A549 (cell line): ENCODE results near the gene TTC24. TPM values are rescaled to one million over a fixed set of nuclear protein-coding genes. Genes with fewer than 3 reads are reported as not detected.

Source experiments
- ATAC-seq, 2 experiments: fragments of 200-7000 bp in 1 of 2; fragments of >200 bp in 1 of 2; cut with Nextera tagmentation in 1 of 2; cut with Tn5 transposase in 1 of 2; 3 replicates each; pipeline versions ENCODE4 v1.8.0 to v1.9.1; 2018 to 2020; ENCODE audit warnings: mild to moderate bottlenecking in 1 of 2, moderate library complexity in 1 of 2
- CTCF ChIA-PET: fragments of 300-600 bp; sonication (Branson Sonifier 250); formaldehyde crosslinking; extraction: SDS; loops from one replicate; lab custom pipeline; 2021; ENCODE audit warnings: antibody characterized with exemption, inconsistent platforms; lab: Yijun Ruan, JAX
- POLR2A ChIA-PET: fragments of 350-600 bp; formaldehyde crosslinking; extraction: SDS; loops from one replicate; lab custom pipeline; 2021; ENCODE audit warnings: antibody characterized with exemption, inconsistent platforms; lab: Yijun Ruan, JAX
- DNase-seq, 2 experiments: peaks; one replicate each; pipeline versions ENCODE4 v3.0.0 to v3.0.0-alpha.2; 2011 to 2016; ENCODE audit warnings: low read depth in 1 of 2, low spot score in 1 of 2
- FAIRE-seq: peaks from 2 replicates; lab custom pipeline; 2011; peaks lifted over from hg19 to GRCh38; lab: Jason Lieb, UNC
- H3K27ac ChIP-seq, 2 experiments: fragments of >200 bp; sonication (Bioruptor Twin); formaldehyde crosslinking; 3 replicates each; pipeline ENCODE4 v1.5.1; 2016 to 2017
- H3K4me1 ChIP-seq: fragments of >200 bp; sonication (Bioruptor Twin); formaldehyde crosslinking; 3 replicates; pipeline ENCODE4 v1.6.1; 2016
- H3K4me2 ChIP-seq: fragments of >200 bp; sonication (Bioruptor Twin); formaldehyde crosslinking; 3 replicates; pipeline ENCODE4 v1.6.1; 2016
- H3K4me3 ChIP-seq: fragments of >200 bp; sonication (Bioruptor Twin); formaldehyde crosslinking; 3 replicates; pipeline ENCODE4 v1.5.1; 2016
- H3K9me3 ChIP-seq: fragments of >200 bp; sonication (Bioruptor Twin); formaldehyde crosslinking; 3 replicates; pipeline ENCODE4 v1.6.1; 2016
- ATOH8 ChIP-seq: fragments of 250-450 bp; sonication (Bioruptor Pico); IDR thresholded peaks from 2 replicates; pipeline ENCODE4 v1.5.0; 2020; ENCODE audit warnings: low read depth, mild to moderate bottlenecking, moderate library complexity
- BCL3 ChIP-seq: fragments of >200 bp; sonication (Bioruptor Twin); formaldehyde crosslinking; IDR thresholded peaks from 3 replicates; pipeline ENCODE4 v1.6.1; 2016
- CHD2 ChIP-seq: fragments of 150-350 bp; IDR thresholded peaks from 2 replicates; pipeline ENCODE4 v1.6.1; 2014; ENCODE audit warnings: low read length; ENCODE audit not compliant: partially characterized antibody
- CHD4 ChIP-seq: fragments of 200-600 bp; sonication (generic); IDR thresholded peaks from 2 replicates; pipeline ENCODE4 v1.6.1; 2016; ENCODE audit warnings: antibody characterized with exemption, mild to moderate bottlenecking, borderline replicate concordance
- CTCF ChIP-seq: fragments of >200 bp; sonication (Bioruptor Twin); formaldehyde crosslinking; IDR thresholded peaks from 3 replicates; pipeline ENCODE4 v1.5.1; 2016
- ELK1 ChIP-seq: fragments of 150-350 bp; IDR thresholded peaks from 2 replicates; pipeline ENCODE4 v1.6.1; 2014; ENCODE audit warnings: low read depth, mild to moderate bottlenecking, low read length
- EP300 ChIP-seq, 2 experiments: fragments of >200 bp; sonication (Bioruptor Twin); formaldehyde crosslinking; IDR thresholded peaks; 2 replicates in 1 of 2; 3 replicates in 1 of 2; pipeline ENCODE4 v1.6.1; 2016 to 2017
- FOSB ChIP-seq: fragments of 250-450 bp; sonication (Bioruptor Pico); IDR thresholded peaks from 2 replicates; pipeline ENCODE4 v1.5.0; 2020; ENCODE audit warnings: mild to moderate bottlenecking, moderate library complexity
- FOXS1 ChIP-seq: fragments of 250-450 bp; sonication (Bioruptor Pico); IDR thresholded peaks from 2 replicates; pipeline ENCODE4 v1.5.0; 2020; ENCODE audit warnings: mild to moderate bottlenecking, moderate library complexity
- HES2 ChIP-seq: fragments of >200 bp; sonication (Bioruptor Twin); formaldehyde crosslinking; IDR thresholded peaks from 2 replicates; pipeline ENCODE4 v1.6.1; 2016
- HEYL ChIP-seq: fragments of 250-450 bp; sonication (Bioruptor Pico); IDR thresholded peaks from 2 replicates; pipeline ENCODE4 v1.8.0; 2021; ENCODE audit warnings: mild to moderate bottlenecking, moderate library complexity
- MAFK ChIP-seq: fragments of 450-650 bp; IDR thresholded peaks from 2 replicates; pipeline ENCODE4 v1.6.1; 2014; ENCODE audit not compliant: partially characterized antibody
- MYC ChIP-seq: IDR thresholded peaks from 2 replicates; pipeline ENCODE4 v1.6.1; 2012; ENCODE audit warnings: mild to moderate bottlenecking, inconsistent platforms, low read length, improper control_type of control experiment, borderline replicate concordance
- NPAS2 ChIP-seq: fragments of 250-450 bp; sonication (Bioruptor Pico); IDR thresholded peaks from 2 replicates; pipeline ENCODE4 v1.8.0; 2022; ENCODE audit warnings: mild to moderate bottlenecking, moderate library complexity, borderline replicate concordance
- NR3C1 ChIP-seq: fragments of >200 bp; sonication (Bioruptor Twin); formaldehyde crosslinking; IDR thresholded peaks from 3 replicates; pipeline ENCODE4 v1.6.1; 2017
- POLR2A ChIP-seq: IDR thresholded peaks from 2 replicates; pipeline ENCODE4 v1.6.1; 2012; ENCODE audit warnings: mild to moderate bottlenecking, low read length
- SMC3 ChIP-seq: fragments of >200 bp; sonication (Bioruptor Twin); formaldehyde crosslinking; IDR thresholded peaks from 3 replicates; pipeline ENCODE4 v1.6.1; 2018; ENCODE audit warnings: inconsistent platforms
- ZC3H11A ChIP-seq: fragments of 450-650 bp; IDR thresholded peaks from 2 replicates; pipeline ENCODE4 v1.6.1; 2014; ENCODE audit warnings: antibody characterized with exemption, mild to moderate bottlenecking
- ZNF302 ChIP-seq: fragments of 250-450 bp; sonication (Bioruptor Pico); IDR thresholded peaks from 2 replicates; pipeline ENCODE4 v1.9.0; 2021; ENCODE audit warnings: inconsistent platforms, mild to moderate bottlenecking, moderate library complexity
- WGBS: methylation state at CpG from one replicate; pipeline ENCODE4 v1.1.6; 2017; ENCODE audit errors: missing lambda C conversion rate; 5-methylcytosine and 5-hydroxymethylcytosine counted together
- polyA plus RNA-seq, 4 experiments: library from polyadenylated mRNA; depleted of rRNA in 3 of 4; stranded (reverse); fragments of >200 nt; fragmentation: RNase III in 1 of 4; extraction: RNeasy Plus Mini Kit Qiagen cat#74134 plus additional on column Dnase treatment in 1 of 4; gene quantifications; 2 replicates in 3 of 4; 3 replicates in 1 of 4; pipeline ENCODE4 v1.2.3, GENCODE V29; 2011 to 2017

The TTC24 gene
- polyA plus RNA-seq, 2 of the 4 experiments (the other 2 are of a cell fraction): not detected

- H3K4me2 ChIP-seq: no peak overlapping the region
- ChIA-PET CTCF (interaction anchor here (0.8 to 25.7 kb wide), 4 partner anchors 13 to 48 kb away, joined by 3 to 495 read pairs (median 338); partner anchors contain the start of genes BCAN and NES), POLR2A (no interaction called here)
- DNase-seq: no peak
- H3K4me3 ChIP-seq: no peak overlapping the region
- TF ChIP-seq ZC3H11A: no peak
- no peak for TF ChIP-seq EP300 (IDR thresholded peaks at IDR 0.05)
- TF ChIP-seq FOSB: no peak
- TF ChIP-seq CTCF: no peak
- no peak for TF ChIP-seq CHD2
- TF ChIP-seq ELK1: no peak
- no peak for TF ChIP-seq SMC3
- no peak for TF ChIP-seq MYC
- no peak for TF ChIP-seq MAFK
- no peak for TF ChIP-seq HES2
- TF ChIP-seq POLR2A: no peak
- no peak for TF ChIP-seq NR3C1
- no peak for TF ChIP-seq FOXS1 (CRISPR knock-in tag)
- no peak for TF ChIP-seq CHD4
- TF ChIP-seq NPAS2 (CRISPR knock-in tag): no peak
- TF ChIP-seq HEYL (CRISPR knock-in tag): no peak
- TF ChIP-seq BCL3: no peak
- no peak for TF ChIP-seq ATOH8 (CRISPR knock-in tag)
- TF ChIP-seq ZNF302 (CRISPR knock-in tag): no peak
- no peaks in the 10 kb centered on the region for H3K4me1 ChIP-seq
- no peak for FAIRE-seq
- no peaks in the 10 kb centered on the region for H3K9me3 ChIP-seq
- 57% methylated on average over 3 of the region's 3 CpGs for WGBS
- H3K27ac ChIP-seq: no peak overlapping the region
- ATAC-seq: no peak
Observed at GRCh38 chr1:156632355-156632754, 52.8 kb downstream of the TTC24 start.

Other genes with a start within 250 kb of the TTC24 start
- gene CCT3, start 241.4 kb upstream of the TTC24 start, polyA plus RNA-seq (2011; rRNA removed): 528 and 530 TPM in 2 replicates
- 804 to 909 TPM (median 824 TPM) in 3 replicates for gene CCT3, start 241.4 kb upstream of the TTC24 start, polyA plus RNA-seq (2017; fragmentation: RNase III; extraction: RNeasy Plus Mini Kit Qiagen cat#74134 plus additional on column Dnase treatment)
- gene TSACC, start 241.2 kb upstream of the TTC24 start, polyA plus RNA-seq (2011; rRNA removed): 3.9 and 4.7 TPM in 2 replicates
- 2.6 to 3.2 TPM (median 3.0 TPM) in 3 replicates for gene TSACC, start 241.2 kb upstream of the TTC24 start, polyA plus RNA-seq (2017; fragmentation: RNase III; extraction: RNeasy Plus Mini Kit Qiagen cat#74134 plus additional on column Dnase treatment)
- gene RHBG, start 210.5 kb upstream of the TTC24 start, polyA plus RNA-seq (2011; rRNA removed): 0.04 and 0.06 TPM in 2 replicates
- gene RHBG, start 210.5 kb upstream of the TTC24 start, polyA plus RNA-seq (2017; fragmentation: RNase III; extraction: RNeasy Plus Mini Kit Qiagen cat#74134 plus additional on column Dnase treatment): 0.08 TPM in 1 of 3 replicates, not detected in the others
- gene MEF2D, start 78.9 kb upstream of the TTC24 start, polyA plus RNA-seq (2011; rRNA removed): 16.8 and 20.8 TPM in 2 replicates
- gene MEF2D, start 78.9 kb upstream of the TTC24 start, polyA plus RNA-seq (2017; fragmentation: RNase III; extraction: RNeasy Plus Mini Kit Qiagen cat#74134 plus additional on column Dnase treatment): 20.7 to 23.4 TPM (median 22.8 TPM) in 3 replicates
- gene IQGAP3, start 7.2 kb upstream of the TTC24 start, polyA plus RNA-seq (2011; rRNA removed): 15.4 and 15.6 TPM in 2 replicates
- gene IQGAP3, start 7.2 kb upstream of the TTC24 start, polyA plus RNA-seq (2017; fragmentation: RNase III; extraction: RNeasy Plus Mini Kit Qiagen cat#74134 plus additional on column Dnase treatment): 16.0 to 17.0 TPM (median 17.0 TPM) in 3 replicates
- gene NAXE, start 12.1 kb downstream of the TTC24 start, polyA plus RNA-seq (2011; rRNA removed): 81.4 and 109 TPM in 2 replicates
- 108 to 119 TPM (median 116 TPM) in 3 replicates for gene NAXE, start 12.1 kb downstream of the TTC24 start, polyA plus RNA-seq (2017; fragmentation: RNase III; extraction: RNeasy Plus Mini Kit Qiagen cat#74134 plus additional on column Dnase treatment)
- 68.1 and 76.1 TPM in 2 replicates for gene GPATCH4, start 21.8 kb downstream of the TTC24 start, polyA plus RNA-seq (2011; rRNA removed)
- gene GPATCH4, start 21.8 kb downstream of the TTC24 start, polyA plus RNA-seq (2017; fragmentation: RNase III; extraction: RNeasy Plus Mini Kit Qiagen cat#74134 plus additional on column Dnase treatment): 85.2 to 94.7 TPM (median 85.3 TPM) in 3 replicates
- 0.11 and 0.23 TPM in 2 replicates for gene HAPLN2, start 39.7 kb downstream of the TTC24 start, polyA plus RNA-seq (2011; rRNA removed)
- gene HAPLN2, start 39.7 kb downstream of the TTC24 start, polyA plus RNA-seq (2017; fragmentation: RNase III; extraction: RNeasy Plus Mini Kit Qiagen cat#74134 plus additional on column Dnase treatment): 0.10 to 0.16 TPM (median 0.13 TPM) in 3 replicates
- gene BCAN, start 62.4 kb downstream of the TTC24 start, polyA plus RNA-seq (2011; rRNA removed): 0.12 TPM in 1 of 2 replicates, not detected in the other
- gene BCAN, start 62.4 kb downstream of the TTC24 start, polyA plus RNA-seq (2017; fragmentation: RNase III; extraction: RNeasy Plus Mini Kit Qiagen cat#74134 plus additional on column Dnase treatment): not detected in 3 replicates
- gene NES, start 97.7 kb downstream of the TTC24 start, polyA plus RNA-seq (2011; rRNA removed): 0.57 and 0.65 TPM in 2 replicates
- gene NES, start 97.7 kb downstream of the TTC24 start, polyA plus RNA-seq (2017; fragmentation: RNase III; extraction: RNeasy Plus Mini Kit Qiagen cat#74134 plus additional on column Dnase treatment): 2.1 to 2.8 TPM (median 2.1 TPM) in 3 replicates
- 1.4 and 1.7 TPM in 2 replicates for gene CRABP2, start 125.9 kb downstream of the TTC24 start, polyA plus RNA-seq (2011; rRNA removed)
- 15.6 to 19.1 TPM (median 17.9 TPM) in 3 replicates for gene CRABP2, start 125.9 kb downstream of the TTC24 start, polyA plus RNA-seq (2017; fragmentation: RNase III; extraction: RNeasy Plus Mini Kit Qiagen cat#74134 plus additional on column Dnase treatment)
- 18.5 and 22.1 TPM in 2 replicates for gene METTL25B, start 148.7 kb downstream of the TTC24 start, polyA plus RNA-seq (2011; rRNA removed)
- 15.7 to 21.7 TPM (median 16.7 TPM) in 3 replicates for gene METTL25B, start 148.7 kb downstream of the TTC24 start, polyA plus RNA-seq (2017; fragmentation: RNase III; extraction: RNeasy Plus Mini Kit Qiagen cat#74134 plus additional on column Dnase treatment)
- 42.5 and 55.7 TPM in 2 replicates for gene ISG20L2, start 149.0 kb downstream of the TTC24 start, polyA plus RNA-seq (2011; rRNA removed)
- gene ISG20L2, start 149.0 kb downstream of the TTC24 start, polyA plus RNA-seq (2017; fragmentation: RNase III; extraction: RNeasy Plus Mini Kit Qiagen cat#74134 plus additional on column Dnase treatment): 27.6 to 31.4 TPM (median 29.6 TPM) in 3 replicates
- 170 and 246 TPM in 2 replicates for gene MRPL24, start 161.4 kb downstream of the TTC24 start, polyA plus RNA-seq (2011; rRNA removed)
- 195 to 207 TPM (median 198 TPM) in 3 replicates for gene MRPL24, start 161.4 kb downstream of the TTC24 start, polyA plus RNA-seq (2017; fragmentation: RNase III; extraction: RNeasy Plus Mini Kit Qiagen cat#74134 plus additional on column Dnase treatment)
- 271 and 299 TPM in 2 replicates for gene HDGF, start 172.0 kb downstream of the TTC24 start, polyA plus RNA-seq (2011; rRNA removed)
- 404 to 428 TPM (median 419 TPM) in 3 replicates for gene HDGF, start 172.0 kb downstream of the TTC24 start, polyA plus RNA-seq (2017; fragmentation: RNase III; extraction: RNeasy Plus Mini Kit Qiagen cat#74134 plus additional on column Dnase treatment)
- 52.0 and 65.3 TPM in 2 replicates for gene PRCC, start 187.8 kb downstream of the TTC24 start, polyA plus RNA-seq (2011; rRNA removed)
- gene PRCC, start 187.8 kb downstream of the TTC24 start, polyA plus RNA-seq (2017; fragmentation: RNase III; extraction: RNeasy Plus Mini Kit Qiagen cat#74134 plus additional on column Dnase treatment): 42.8 to 45.5 TPM (median 44.5 TPM) in 3 replicates
- gene SH2D2A, start 237.1 kb downstream of the TTC24 start, polyA plus RNA-seq (2011; rRNA removed): 1.4 and 1.8 TPM in 2 replicates
- gene SH2D2A, start 237.1 kb downstream of the TTC24 start, polyA plus RNA-seq (2017; fragmentation: RNase III; extraction: RNeasy Plus Mini Kit Qiagen cat#74134 plus additional on column Dnase treatment): 1.6 to 1.8 TPM (median 1.8 TPM) in 3 replicates